HUES6 (cell line): ENCODE data around the gene LUZP2.

Source experiments
- H3K27ac ChIP-seq: 2 replicates; pipeline ENCODE4 v1.7.0; 2013; ENCODE audit warnings: low read depth, mild to moderate bottlenecking, low read length, inconsistent platforms
- H3K27me3 ChIP-seq: 2 replicates; pipeline ENCODE4 v1.6.1; 2013; ENCODE audit warnings: low read length; ENCODE audit not compliant: control insufficient read depth, insufficient read depth
- H3K36me3 ChIP-seq: 2 replicates; pipeline ENCODE4 v1.6.1; 2013; ENCODE audit warnings: low read length; ENCODE audit not compliant: control insufficient read depth, insufficient read depth
- H3K4me1 ChIP-seq: 2 replicates; pipeline ENCODE4 v1.6.1; 2013; ENCODE audit warnings: low read length; ENCODE audit not compliant: control insufficient read depth, insufficient read depth
- H3K4me3 ChIP-seq: 2 replicates; pipeline ENCODE4 v1.5.1; 2013; ENCODE audit warnings: low read depth, low read length
- H3K9ac ChIP-seq: one replicate; pipeline ENCODE4 v1.6.1; 2013; ENCODE audit warnings: mild to moderate bottlenecking, low read length
- H3K9me3 ChIP-seq: 2 replicates; pipeline ENCODE4 v1.6.1; 2013; ENCODE audit warnings: low read depth, low read length; ENCODE audit not compliant: control insufficient read depth, insufficient read depth

Gene LUZP2

DNA sequence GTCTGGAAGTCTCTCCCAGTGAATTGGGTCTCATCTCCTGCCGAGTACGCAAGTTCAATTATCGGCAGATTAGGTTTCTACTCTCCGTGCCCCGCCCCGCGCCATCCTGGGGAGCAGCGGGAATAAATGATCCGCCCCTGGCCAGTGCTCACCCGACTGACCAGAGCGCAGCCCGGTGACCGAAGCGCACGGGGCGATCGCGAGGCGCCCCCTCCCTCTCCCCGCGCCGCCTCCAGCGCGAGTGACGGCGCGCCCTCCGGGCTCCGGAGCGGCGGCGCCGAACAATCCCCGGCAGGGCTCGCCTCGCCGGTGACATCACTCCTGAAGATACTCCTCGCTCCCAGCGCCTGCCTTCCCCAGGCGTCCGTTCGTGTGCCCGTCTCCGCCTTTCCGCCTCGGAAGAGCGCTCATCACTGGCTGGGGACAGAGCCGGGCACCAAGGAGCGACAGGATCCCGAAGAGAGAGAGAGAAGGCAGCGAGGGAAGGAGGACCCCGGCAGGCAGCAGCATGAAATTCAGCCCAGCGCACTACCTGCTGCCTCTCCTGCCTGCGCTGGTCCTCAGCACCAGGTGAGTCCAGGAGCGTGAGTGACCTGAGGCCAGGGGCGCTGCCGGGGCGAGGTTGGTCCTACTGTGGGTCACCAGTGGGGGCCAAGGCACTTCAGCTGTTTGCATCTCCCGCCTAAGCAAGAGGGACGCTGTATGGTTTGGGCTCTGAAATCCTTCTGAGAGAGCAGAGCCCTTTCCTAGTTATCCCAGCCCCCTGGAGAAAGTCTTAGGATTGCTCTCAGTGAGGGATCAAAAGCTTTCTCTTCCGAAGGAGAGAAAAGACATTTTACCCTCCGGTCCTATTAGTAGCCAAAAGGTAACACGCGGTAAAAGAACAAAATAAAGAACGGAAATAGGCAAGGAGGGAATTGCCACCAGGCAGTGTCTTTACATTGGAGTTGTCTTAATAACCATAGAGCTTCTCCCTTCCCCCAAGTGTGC lies at the start of gene LUZP2:
LUZP2 (plus strand) TSS at position 318 of the 990 bp plus-strand sequence.
- H3K4me3 ChIP-seq = peak within 1 kb of the TSS; percentile 73

DNA sequence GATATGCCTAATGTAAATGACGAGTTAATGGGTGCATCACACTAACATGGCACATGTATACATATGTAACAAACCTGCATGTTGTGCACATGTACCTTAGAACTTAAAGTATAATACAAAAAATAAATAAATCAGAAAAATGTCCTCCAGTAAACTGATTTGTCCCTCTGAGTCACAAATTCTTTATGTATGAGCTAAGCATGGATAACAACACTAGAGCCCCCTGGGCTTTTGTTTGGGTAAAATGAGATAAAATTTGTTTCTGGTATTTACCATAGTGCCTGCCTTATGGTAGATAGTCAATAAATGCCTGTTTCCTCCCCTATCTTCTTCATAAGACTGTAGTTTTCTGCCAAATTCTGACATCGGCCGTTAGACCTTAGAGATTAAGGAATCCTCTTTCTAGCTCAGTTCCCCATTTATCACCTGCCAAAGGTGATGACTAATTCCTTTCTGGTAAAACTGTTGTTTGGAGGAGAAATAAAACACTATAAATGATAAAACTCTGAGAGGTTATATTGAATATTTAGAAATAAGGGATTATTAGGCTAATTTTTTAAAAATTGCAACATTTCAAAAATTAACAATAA lies 43.6 kb upstream of the LUZP2 start:
- H3K27me3 ChIP-seq = no peaks in the 10 kb centered on the region

More for the DNA sequence above, at the start of gene LUZP2:
- Histone ChIP-seq H3K4me1 (no peaks in the 10 kb centered on the region; the same call in 1 of the 2 replicates), H3K27ac (no peak within 1 kb of the TSS), H3K9ac (peak within 1 kb of the TSS; percentile 74), H3K9me3 (no peaks in the 10 kb centered on the region), H3K36me3 (no peaks in the 10 kb centered on the region), H3K27me3 (peaks cover 60% of the 10 kb centered on the region)

DNA sequence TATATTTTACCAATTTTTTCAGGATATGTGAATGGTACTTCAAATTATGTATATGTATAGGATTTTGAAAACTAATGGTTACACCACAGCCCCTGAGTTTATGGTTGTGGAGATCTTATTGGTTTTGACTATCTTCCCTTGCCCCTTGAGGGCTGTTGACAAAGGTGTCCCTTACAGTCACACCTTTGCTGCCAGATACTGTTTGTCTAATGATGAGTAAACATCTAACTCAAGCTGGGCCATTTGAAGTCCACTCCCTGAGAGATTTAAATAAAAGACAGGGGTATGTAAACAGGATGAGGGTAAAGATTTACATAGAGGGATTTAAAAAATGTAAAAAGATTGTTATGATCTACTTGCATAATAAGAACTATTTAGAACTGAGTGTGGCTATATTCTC lies 38.9 kb upstream of the LUZP2 start:
- Histone ChIP-seq H3K27me3 (no peaks in the 10 kb centered on the region), H3K9me3 (no peaks in the 10 kb centered on the region), H3K4me3 (no peak overlapping the region), H3K36me3 (no peaks in the 10 kb centered on the region), H3K4me1 (no peaks in the 10 kb centered on the region), H3K9ac (no peak overlapping the region), H3K27ac (no peak overlapping the region)

More for the DNA sequence above, 43.6 kb upstream of the LUZP2 start:
- no peaks in the 10 kb centered on the region for H3K9me3 ChIP-seq
- H3K36me3 ChIP-seq = no peaks in the 10 kb centered on the region
- H3K4me3 ChIP-seq = no peak overlapping the region
- no peaks in the 10 kb centered on the region; the same call in 1 of the 2 replicates for H3K4me1 ChIP-seq
- H3K27ac ChIP-seq = no peak overlapping the region
- H3K9ac ChIP-seq = no peak overlapping the region

DNA sequence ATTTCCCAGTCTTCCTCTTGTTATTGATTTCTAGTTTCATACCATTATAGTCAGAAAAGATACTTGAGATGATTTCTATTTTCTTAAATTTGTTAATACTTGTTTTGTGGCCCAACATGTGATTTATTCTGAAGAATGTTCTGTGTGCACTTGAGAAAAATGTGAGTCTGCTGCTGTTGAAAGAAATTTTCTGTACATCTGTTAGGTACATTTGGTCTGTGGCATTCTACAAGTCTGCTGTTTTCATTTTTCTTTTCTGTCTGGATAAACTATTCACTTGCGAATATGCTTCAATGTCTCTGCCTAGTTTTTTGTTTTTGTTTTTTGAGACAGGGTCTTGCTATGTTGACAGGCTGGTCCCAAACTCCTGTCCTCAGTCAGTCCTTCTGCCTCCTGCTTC lies 26.4 kb upstream of the LUZP2 start:
- Histone ChIP-seq H3K9ac (no peak overlapping the region), H3K4me3 (no peak overlapping the region), H3K27me3 (no peaks in the 10 kb centered on the region), H3K27ac (no peak overlapping the region), H3K36me3 (no peaks in the 10 kb centered on the region), H3K9me3 (peaks cover 3% of the 10 kb centered on the region; the same call in 1 of the 2 replicates), H3K4me1 (no peaks in the 10 kb centered on the region)

DNA sequence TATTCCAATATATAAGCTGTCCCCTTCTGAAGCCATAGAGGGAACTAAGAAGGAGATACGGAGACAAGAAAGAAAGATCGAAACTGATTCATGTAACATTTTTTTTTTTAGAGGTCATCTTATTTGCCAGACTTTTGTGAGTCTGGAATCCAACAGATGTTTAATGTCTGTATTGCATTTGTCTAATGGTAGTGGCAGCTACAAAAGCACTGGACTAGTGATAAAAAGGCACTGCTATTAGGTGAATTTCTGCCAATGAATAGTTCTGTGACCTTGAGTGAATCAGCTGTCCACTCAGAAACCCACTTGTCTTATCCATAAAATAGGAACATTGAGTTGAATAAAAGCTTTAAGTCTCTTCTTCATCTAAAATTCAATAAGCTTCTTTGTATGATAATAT lies 25.8 kb upstream of the LUZP2 start:
- Histone ChIP-seq H3K4me1 (no peaks in the 10 kb centered on the region), H3K9me3 (peaks cover 3% of the 10 kb centered on the region; the same call in 1 of the 2 replicates), H3K27me3 (no peaks in the 10 kb centered on the region), H3K36me3 (no peaks in the 10 kb centered on the region), H3K4me3 (no peak overlapping the region), H3K27ac (no peak overlapping the region), H3K9ac (no peak overlapping the region)

DNA sequence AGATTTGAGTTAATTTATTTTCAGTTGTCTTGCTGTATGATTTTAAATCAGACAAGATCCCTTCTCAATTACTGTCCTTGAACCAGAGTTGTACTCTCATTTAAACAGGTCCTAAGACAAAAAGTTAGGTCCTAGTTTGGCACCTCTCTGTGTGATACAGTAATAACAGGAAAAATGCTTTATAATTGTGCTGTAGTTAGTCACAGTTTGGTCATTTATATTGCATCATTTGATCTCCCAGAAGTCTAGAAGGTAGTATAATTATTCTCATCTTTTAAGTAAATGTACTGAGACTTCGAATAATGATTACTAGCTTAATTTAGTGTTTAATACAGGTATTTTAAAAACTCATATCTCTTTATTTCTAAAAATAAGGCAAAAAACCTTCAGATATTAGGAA lies 18.1 kb upstream of the LUZP2 start:
- H3K27ac ChIP-seq = no peak overlapping the region
- H3K4me1 ChIP-seq = no peaks in the 10 kb centered on the region
- H3K27me3 ChIP-seq = no peaks in the 10 kb centered on the region
- H3K36me3 ChIP-seq = no peaks in the 10 kb centered on the region
- H3K9ac ChIP-seq = no peak overlapping the region
- H3K4me3 ChIP-seq = no peak overlapping the region
- H3K9me3 ChIP-seq = peaks cover 3% of the 10 kb centered on the region; the same call in 1 of the 2 replicates

DNA sequence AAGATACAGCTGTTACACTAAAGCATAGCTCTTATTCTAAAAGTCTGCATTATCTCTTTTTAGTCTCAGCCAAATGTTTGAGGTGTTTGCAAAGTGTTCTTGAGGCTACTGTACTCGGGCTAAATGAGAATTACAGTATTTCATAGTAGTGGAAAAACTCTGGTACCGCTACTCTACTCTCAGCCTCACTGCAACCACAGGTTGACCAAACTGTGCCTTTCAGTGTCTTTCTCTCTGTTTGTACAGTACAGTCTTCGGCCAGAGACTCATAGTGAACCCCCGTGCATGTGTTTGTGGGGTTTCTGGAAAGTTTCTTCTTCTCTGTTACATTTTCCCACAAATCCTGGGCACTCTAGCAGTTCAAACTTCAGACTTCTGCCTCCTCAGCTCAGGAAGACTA lies 7.4 kb upstream of the LUZP2 start:
- peaks cover 10% of the 10 kb centered on the region for H3K27me3 ChIP-seq
- H3K4me3 ChIP-seq = no peak overlapping the region
- no peak overlapping the region for H3K9ac ChIP-seq
- H3K27ac ChIP-seq = no peak overlapping the region
- H3K9me3 ChIP-seq = no peaks in the 10 kb centered on the region
- no peaks in the 10 kb centered on the region for H3K36me3 ChIP-seq
- no peaks in the 10 kb centered on the region for H3K4me1 ChIP-seq

DNA sequence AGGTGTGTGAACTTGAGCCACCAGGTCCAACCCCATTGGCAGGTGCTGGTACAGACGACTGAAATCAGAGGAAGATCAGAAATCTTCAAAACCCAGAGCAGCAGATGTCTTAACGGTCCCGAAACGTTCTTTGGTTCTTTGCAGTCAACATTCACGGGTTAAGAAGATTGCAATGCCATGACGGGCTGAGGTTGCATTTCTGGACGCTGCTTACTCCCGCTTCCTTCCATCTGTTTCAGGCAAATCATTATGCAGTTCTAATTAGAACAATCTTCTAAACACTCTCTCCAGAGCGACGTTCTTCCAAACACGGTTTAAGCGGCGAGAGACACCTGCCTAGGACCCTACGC lies 492 bp upstream of the LUZP2 start:
- Histone ChIP-seq H3K9ac (peak overlapping the region; percentile 74), H3K36me3 (no peaks in the 10 kb centered on the region), H3K27ac (no peak overlapping the region), H3K27me3 (peaks cover 60% of the 10 kb centered on the region), H3K9me3 (no peaks in the 10 kb centered on the region), H3K4me1 (no peaks in the 10 kb centered on the region; the same call in 1 of the 2 replicates), H3K4me3 (peak overlapping the region; percentile 73)

DNA sequence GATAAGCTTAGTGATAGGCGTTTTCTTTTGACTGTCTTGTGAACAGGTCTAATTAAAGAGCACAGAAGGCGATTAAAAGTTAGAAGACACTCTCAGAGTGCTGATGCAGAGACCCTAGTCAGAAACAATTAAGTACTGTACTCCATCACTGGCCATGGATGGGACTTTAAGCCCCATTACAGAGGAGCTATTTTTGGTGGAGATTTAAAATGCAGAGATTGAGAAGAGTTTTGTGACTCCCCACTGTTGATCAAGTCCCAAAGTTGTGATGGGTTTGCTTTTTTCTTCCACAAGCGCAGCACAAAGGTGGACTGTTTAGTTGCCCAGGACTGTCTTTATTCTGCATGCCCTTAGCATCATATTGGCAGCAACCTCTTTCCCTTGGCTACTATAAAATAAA lies 978 bp downstream of the LUZP2 start:
- H3K9me3 ChIP-seq = no peaks in the 10 kb centered on the region
- H3K4me1 ChIP-seq = no peaks in the 10 kb centered on the region; the same call in 1 of the 2 replicates
- peaks cover 60% of the 10 kb centered on the region for H3K27me3 ChIP-seq
- H3K27ac ChIP-seq = no peak overlapping the region
- peak overlapping the region; percentile 73 for H3K4me3 ChIP-seq
- no peak overlapping the region for H3K9ac ChIP-seq
- no peaks in the 10 kb centered on the region for H3K36me3 ChIP-seq

DNA sequence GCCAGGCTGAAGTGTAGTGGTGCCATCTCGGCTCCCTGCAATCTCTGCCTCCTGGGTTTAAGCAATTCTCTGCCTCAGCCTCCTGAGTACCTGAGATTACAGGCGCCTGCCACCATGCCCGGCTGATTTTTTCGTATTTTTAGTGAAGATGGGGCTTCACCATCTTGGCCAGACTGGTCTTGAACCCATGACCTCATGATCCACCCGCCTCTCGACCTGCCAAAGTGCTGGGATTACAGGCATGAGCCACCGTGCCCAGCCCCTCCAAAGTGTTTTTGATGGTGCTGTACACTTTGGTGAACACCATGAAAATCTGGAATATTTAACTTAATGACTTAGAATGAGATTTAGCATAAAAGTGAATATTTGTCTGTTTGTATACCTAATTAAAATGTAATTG lies 5.6 kb downstream of the LUZP2 start:
- no peaks in the 10 kb centered on the region for H3K9me3 ChIP-seq
- H3K27me3 ChIP-seq = peaks cover 21% of the 10 kb centered on the region
- no peak overlapping the region for H3K9ac ChIP-seq
- no peak overlapping the region for H3K27ac ChIP-seq
- no peaks in the 10 kb centered on the region for H3K4me1 ChIP-seq
- H3K4me3 ChIP-seq = no peak overlapping the region
- no peaks in the 10 kb centered on the region for H3K36me3 ChIP-seq

DNA sequence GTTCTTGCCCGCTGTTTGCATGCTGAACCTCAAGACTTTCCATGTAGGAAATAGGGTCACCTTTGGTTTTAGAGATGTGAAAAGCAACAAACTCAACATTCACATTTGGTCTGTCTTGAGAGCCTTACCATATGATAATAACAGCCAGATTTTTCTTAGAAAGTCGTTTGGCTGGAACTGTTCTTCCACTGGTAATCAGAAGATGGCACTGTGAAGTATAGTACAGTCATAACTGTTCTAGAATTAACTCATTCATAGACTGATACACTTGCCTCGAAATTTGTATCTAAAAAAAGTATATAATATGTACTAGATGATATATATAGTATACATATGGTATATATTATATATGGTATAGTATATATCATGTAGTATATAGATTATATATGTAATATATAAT lies 12.3 kb downstream of the LUZP2 start:
- no peaks in the 10 kb centered on the region for H3K27me3 ChIP-seq
- no peak overlapping the region for H3K9ac ChIP-seq
- no peaks in the 10 kb centered on the region for H3K9me3 ChIP-seq
- H3K36me3 ChIP-seq = no peaks in the 10 kb centered on the region
- H3K27ac ChIP-seq = no peak overlapping the region
- no peak overlapping the region for H3K4me3 ChIP-seq
- H3K4me1 ChIP-seq = peaks cover 6% of the 10 kb centered on the region; the same call in 1 of the 2 replicates
